Omental fat pad (tissue), 4 donors: Measurements from ENCODE around the gene KIN. TPM values are rescaled to one million over a fixed set of nuclear protein-coding genes. Genes with fewer than 3 reads are reported as not detected.

ENCODE experiments used
- ATAC-seq: fragments of 150-250 bp; one replicate; pipeline ENCODE4 v1.9.1; 2016; ENCODE audit warnings: mild to moderate bottlenecking, moderate library complexity; ENCODE audit not compliant: low FRiP score
- DNase-seq: peaks from one replicate; pipeline ENCODE4 v3.0.0-alpha.2; 2019; ENCODE audit warnings: low spot score
- total RNA-seq, 4 donors: library from RNA; depleted of rRNA; stranded (reverse); fragments of >200 nt; gene quantifications; one replicate each; pipeline ENCODE4 v1.1.0, GENCODE V29; 2016
- TF ChIP-seq, protein P1 (sequence below), 3 donors: fragments of 450-650 bp; IDR thresholded peaks; one replicate each; pipeline ENCODE4 v1.5.1; 2016 to 2017; ENCODE audit warnings: antibody characterized with exemption in 3 of 3, mild to moderate bottlenecking in 3 of 3, moderate library complexity in 2 of 3

KIN gene
- total RNA-seq, 4 donors from 2014 or later = 3.6 to 8.7 (median 7.3) TPM

- DNase-seq (no peak), ATAC-seq (no peak)
- TF ChIP-seq, protein P1, sequence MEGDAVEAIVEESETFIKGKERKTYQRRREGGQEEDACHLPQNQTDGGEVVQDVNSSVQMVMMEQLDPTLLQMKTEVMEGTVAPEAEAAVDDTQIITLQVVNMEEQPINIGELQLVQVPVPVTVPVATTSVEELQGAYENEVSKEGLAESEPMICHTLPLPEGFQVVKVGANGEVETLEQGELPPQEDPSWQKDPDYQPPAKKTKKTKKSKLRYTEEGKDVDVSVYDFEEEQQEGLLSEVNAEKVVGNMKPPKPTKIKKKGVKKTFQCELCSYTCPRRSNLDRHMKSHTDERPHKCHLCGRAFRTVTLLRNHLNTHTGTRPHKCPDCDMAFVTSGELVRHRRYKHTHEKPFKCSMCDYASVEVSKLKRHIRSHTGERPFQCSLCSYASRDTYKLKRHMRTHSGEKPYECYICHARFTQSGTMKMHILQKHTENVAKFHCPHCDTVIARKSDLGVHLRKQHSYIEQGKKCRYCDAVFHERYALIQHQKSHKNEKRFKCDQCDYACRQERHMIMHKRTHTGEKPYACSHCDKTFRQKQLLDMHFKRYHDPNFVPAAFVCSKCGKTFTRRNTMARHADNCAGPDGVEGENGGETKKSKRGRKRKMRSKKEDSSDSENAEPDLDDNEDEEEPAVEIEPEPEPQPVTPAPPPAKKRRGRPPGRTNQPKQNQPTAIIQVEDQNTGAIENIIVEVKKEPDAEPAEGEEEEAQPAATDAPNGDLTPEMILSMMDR (IDR thresholded peaks at IDR 0.05) = no peak
These were observed 83.4 kb downstream of the KIN start for GRCh38 chr10:7704071-7705016.

GRCh38 chr10:7703140-7703539, 84.7 kb downstream of the KIN start, which contains the start of gene ITIH2:
TSS of gene ITIH2 (plus strand) at chr10:7703316. CDS start at chr10:7703435, 119 bp downstream.
- DNase-seq = no peak
- no peak for ATAC-seq
- TF ChIP-seq, protein P1 (IDR thresholded peaks at IDR 0.05) = no peak

GRCh38 chr10:7702288-7702812, 85.4 kb downstream of the KIN start:
- TF ChIP-seq, protein P1 (IDR thresholded peaks at IDR 0.05) = no peak

GRCh38 chr10:7701158-7701742, 86.5 kb downstream of the KIN start:
- DNase-seq = no peak
- no peak for ATAC-seq
- TF ChIP-seq, protein P1 (IDR thresholded peaks at IDR 0.05) = no peak

More at GRCh38 chr10:7702288-7702812, 85.4 kb downstream of the KIN start:
- ATAC-seq = no peak
- DNase-seq = no peak

Other genes starting within 250 kb of the KIN start
- 100 to 1,000 TPM in 2 of 4 donors, 10 to 100 TPM in 2; 50.0 to 263 (median 97.9) TPM for gene ITIH5, start 121.0 kb downstream of the KIN start, total RNA-seq
- gene ITIH2, start 84.7 kb downstream of the KIN start, total RNA-seq = not detected
- 100 to 1,000 TPM; 174 to 218 (median 205) TPM for gene ATP5F1C, start 184 bp upstream of the KIN start, total RNA-seq
- gene TAF3, start 30.5 kb upstream of the KIN start, total RNA-seq = 1 to 10 TPM; 4.9 to 8.8 (median 6.4) TPM